AG04449 (cell line): ENCODE measurements around the gene HNF4A.

ENCODE experiments used
- CTCF ChIA-PET: fragments of 350-600 bp; formaldehyde crosslinking; extraction: SDS; loops from one replicate; lab custom pipeline; 2021; ENCODE audit warnings: antibody characterized with exemption; lab: Yijun Ruan, JAX
- POLR2A ChIA-PET: fragments of 400-600, 350-600 bp; formaldehyde crosslinking; extraction: SDS; loops from one replicate; lab custom pipeline; 2020; ENCODE audit warnings: antibody characterized with exemption, inconsistent platforms; lab: Yijun Ruan, JAX
- DNase-seq: peaks from one replicate; pipeline ENCODE4 v3.0.0-alpha.2; 2010; ENCODE audit warnings: low read depth, low spot score
- H3K4me3 ChIP-seq: 2 replicates; pipeline ENCODE4 v1.5.1; 2011; ENCODE audit warnings: low read depth, mild to moderate bottlenecking, control low read depth, low read length
- TF ChIP-seq, protein P1 (sequence below): IDR thresholded peaks from one replicate; pipeline ENCODE4 v1.5.1; 2011; ENCODE audit warnings: mild to moderate bottlenecking, moderate library complexity, low read length, control low read depth, inconsistent platforms; ENCODE audit not compliant: insufficient read depth; ENCODE audit errors: missing control alignments

The HNF4A gene

DNA sequence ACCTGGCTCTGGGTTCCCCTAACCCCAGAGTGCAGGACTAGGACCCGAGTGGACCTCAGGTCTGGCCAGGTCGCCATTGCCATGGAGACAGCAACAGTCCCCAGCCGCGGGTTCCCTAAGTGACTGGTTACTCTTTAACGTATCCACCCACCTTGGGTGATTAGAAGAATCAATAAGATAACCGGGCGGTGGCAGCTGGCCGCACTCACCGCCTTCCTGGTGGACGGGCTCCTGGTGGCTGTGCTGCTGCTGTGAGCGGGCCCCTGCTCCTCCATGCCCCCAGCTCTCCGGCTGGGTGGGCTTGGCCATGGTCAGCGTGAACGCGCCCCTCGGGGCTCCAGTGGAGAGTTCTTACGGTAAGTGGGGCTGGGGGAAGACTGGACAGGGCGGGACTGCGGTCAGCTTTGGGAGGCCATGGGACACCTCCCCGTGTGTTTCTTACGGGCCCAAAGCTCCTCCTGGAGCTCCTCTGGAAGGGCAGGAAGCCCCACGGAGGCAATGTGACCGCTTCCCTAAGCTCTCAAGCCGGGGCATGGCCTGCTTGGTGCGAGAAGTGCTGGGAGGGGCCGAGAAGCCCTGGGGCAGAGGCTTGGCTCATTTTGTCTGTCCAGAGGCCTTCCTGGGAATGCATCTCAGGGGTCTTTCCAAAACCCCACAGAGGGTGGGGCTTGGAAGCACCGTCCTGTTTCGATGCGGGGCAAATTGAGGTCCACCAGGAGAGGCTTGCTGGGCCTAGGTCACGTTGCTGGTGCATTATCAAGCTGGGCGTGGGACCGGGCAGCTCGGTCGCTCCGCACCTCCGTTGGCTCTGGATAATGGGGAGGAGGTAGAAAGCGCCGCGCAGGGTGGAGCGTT, at the start of gene HNF4A:
Gene HNF4A, plus strand, starts transcription at position 202 of the 855 bp plus-strand sequence. Its CDS starts 106 bp downstream, at position 308.
- ChIA-PET CTCF (interaction anchor here (1.4 to 2.1 kb wide), 2 partner anchors 29 to 106 kb away, joined by 3 to 6 read pairs; no protein-coding TSS in a partner anchor), POLR2A (no interaction called here)
- TF ChIP-seq, protein P1, sequence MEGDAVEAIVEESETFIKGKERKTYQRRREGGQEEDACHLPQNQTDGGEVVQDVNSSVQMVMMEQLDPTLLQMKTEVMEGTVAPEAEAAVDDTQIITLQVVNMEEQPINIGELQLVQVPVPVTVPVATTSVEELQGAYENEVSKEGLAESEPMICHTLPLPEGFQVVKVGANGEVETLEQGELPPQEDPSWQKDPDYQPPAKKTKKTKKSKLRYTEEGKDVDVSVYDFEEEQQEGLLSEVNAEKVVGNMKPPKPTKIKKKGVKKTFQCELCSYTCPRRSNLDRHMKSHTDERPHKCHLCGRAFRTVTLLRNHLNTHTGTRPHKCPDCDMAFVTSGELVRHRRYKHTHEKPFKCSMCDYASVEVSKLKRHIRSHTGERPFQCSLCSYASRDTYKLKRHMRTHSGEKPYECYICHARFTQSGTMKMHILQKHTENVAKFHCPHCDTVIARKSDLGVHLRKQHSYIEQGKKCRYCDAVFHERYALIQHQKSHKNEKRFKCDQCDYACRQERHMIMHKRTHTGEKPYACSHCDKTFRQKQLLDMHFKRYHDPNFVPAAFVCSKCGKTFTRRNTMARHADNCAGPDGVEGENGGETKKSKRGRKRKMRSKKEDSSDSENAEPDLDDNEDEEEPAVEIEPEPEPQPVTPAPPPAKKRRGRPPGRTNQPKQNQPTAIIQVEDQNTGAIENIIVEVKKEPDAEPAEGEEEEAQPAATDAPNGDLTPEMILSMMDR: no peak
- no peak for DNase-seq
- H3K4me3 ChIP-seq: no peak within 1 kb of the TSS

DNA sequence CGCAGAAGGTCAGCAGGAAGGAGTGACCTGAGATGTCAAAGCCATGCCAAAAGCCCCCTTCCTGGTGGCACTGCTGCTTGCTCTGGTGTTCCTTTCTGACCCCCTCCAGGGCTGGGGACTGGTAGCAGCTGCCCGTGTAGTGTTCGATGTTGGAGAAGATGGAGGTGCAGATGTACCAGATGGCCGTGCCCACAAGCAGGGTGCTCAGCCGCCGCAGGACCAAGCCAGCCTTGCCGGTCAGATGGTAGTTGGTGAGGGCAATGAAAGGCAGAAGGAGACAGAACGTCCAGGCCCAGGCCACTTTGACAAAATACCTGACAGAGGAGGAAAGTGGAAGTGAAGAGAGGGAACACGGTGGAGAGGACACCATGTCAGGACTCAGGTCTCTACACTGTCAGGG, 48.6 kb upstream of the HNF4A start:
- POLR2A ChIA-PET: no interaction called here
- CTCF ChIA-PET: interaction anchor here (1.2 kb wide), 2 partner anchors 18 to 89 kb away, joined by 3 to 7 read pairs; no protein-coding TSS in a partner anchor
- no peak for DNase-seq
- TF ChIP-seq, protein P1: no peak
- no peak overlapping the region for H3K4me3 ChIP-seq

DNA sequence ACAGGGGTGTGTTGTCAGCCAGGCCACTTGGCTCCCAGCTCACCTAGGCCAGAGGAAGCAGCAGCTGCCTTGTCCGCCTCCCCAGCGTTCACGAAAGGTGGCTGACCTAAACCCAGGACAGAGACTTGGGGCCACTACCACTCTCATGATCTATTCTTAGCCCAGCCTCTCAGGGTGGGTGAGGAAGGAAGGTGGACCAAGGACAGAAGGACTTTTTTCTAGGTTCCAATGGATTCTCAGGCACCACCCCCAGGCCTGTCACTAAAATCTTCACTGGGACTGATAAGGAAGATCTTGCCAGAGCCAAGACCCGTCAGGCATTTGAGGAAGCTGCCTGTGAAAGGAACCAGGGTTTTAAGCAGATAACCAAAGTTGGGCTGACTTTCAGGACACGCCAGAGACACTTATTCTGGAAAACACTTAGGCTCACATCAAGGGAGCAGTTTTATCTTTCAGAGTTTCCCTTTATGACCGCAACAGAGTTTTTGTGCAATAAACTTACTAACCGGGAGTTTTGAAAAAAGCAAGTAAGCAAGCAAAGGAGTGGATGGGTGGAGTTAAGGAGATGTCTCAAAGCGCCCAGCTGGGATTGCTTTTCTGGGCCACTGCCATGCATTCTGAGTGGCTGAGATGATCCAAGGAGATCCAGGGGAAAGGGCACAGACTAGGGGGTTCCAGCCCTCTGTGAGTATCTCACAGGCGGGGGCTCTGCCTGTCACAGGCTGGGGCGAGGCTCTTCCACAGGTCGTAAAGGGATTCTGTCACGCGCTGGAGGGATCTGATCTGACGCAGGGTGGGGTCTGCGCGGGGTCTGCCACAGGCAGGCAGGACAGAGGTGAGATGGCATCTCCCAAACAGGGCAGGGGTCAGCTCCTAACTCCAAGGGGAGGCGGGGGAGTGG, 45.5 kb upstream of the HNF4A start:
- DNase-seq: peak; percentile 9
- ChIA-PET CTCF (interaction anchor here (0.7 to 9.0 kb wide), 31 partner anchors 8 to 300 kb away, joined by 3 to 452 read pairs (median 6); partner anchors contain the start of gene R3HDML), POLR2A (interaction anchor here (0.7 to 1.1 kb wide), 2 partner anchors 23 to 166 kb away, joined by 3 read pairs; no protein-coding TSS in a partner anchor)
- TF ChIP-seq, protein P1: no peak
- H3K4me3 ChIP-seq: peak overlapping the region; percentile 94

DNA sequence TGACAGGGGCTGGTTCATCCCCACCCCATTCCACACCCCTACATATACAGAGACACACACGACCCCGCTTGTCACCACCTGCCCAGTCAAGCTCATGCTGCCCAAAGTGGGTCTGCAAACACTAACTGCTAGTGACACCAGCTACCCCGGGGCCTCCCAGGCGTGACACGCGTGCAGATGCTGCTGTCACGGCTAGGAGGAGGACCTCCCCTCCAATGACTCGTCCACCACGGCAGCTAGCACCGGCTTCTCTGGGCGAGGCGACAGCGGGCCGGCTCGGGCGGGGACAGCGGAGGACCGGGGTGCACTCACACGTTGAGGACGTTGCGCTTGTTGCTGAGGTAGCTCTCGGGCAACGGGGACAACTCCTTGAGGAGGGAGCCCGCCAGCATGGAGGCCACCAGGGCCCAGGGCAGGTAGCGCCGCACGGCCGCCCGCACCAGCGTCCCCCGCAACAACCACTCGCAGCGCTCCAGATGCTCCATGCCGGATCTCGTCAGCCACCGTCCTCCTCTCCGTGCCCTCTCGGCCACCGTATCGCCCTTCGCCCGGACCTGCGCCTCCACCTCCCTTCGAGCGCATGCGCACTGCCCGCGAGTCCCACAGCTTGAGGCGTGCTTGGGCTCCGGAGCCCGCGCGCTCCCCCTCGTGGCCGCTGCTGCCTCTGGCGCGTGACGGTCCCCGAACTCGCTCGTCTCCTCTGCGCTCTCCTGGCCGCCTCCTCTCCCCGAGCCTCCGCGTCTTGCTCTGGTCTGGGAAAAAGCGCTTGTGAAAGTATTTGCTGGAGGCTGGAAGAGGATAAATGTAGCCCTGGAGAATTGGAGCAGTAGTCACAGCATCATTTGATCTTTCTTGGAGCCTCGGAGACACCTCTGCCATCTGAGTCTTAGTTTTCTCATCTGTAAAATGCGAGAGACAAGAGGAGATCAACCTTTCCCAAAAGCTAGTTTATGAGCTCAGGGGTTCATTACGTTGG, 44.5 kb upstream of the HNF4A start, which contains the start of gene FITM2:
Gene FITM2, minus strand, starts transcription at position 539 of the 976 bp plus-strand sequence. Its CDS starts 54 bp downstream, at position 485.
- ChIA-PET POLR2A (interaction anchor here (0.7 to 1.4 kb wide), 4 partner anchors 24 to 166 kb away, joined by 3 to 5 read pairs (median 4); no protein-coding TSS in a partner anchor), CTCF (interaction anchor here (0.5 to 9.0 kb wide), 45 partner anchors 9 to 299 kb away, joined by 3 to 452 read pairs (median 5); partner anchors contain the start of genes GDAP1L1 and R3HDML)
- peak within 1 kb of the TSS; percentile 94 for H3K4me3 ChIP-seq
- TF ChIP-seq, protein P1: peak; percentile 100
- peak; percentile 71 for DNase-seq

DNA sequence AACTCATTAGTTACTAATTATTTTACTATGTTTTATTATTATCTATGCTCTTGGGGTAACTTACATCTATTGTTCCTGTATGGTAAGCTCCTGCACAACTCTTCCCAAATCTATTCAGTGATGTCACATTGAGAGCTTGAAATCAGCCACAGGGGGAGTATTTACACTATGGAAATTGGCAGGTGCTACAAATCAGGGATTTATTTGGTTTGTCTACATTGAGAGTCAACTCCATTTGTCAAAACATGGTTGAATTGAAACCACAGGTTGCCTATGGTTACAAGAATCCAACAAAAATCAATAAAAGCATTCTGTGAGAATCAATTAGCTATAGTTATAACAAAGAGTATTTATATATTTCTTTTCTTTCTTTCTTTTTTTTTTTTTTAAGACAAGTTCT, 40.6 kb upstream of the HNF4A start:
- DNase-seq: no peak
- CTCF ChIA-PET: interaction anchor here (0.6 to 9.0 kb wide), 9 partner anchors 12 to 772 kb away, joined by 3 to 452 read pairs (median 3); no protein-coding TSS in a partner anchor
- no peak overlapping the region for H3K4me3 ChIP-seq
- TF ChIP-seq, protein P1: no peak
- POLR2A ChIA-PET: interaction anchor here (0.6 kb wide), 1 partner anchor 14 kb away, joined by 4 read pairs; no protein-coding TSS in a partner anchor
